ENCODE results near the gene SLCO4A1.
"Not testable (repeated sequence)": the region's sequence is repeated elsewhere in the genome, so short reads cannot be mapped to it uniquely, and the experiment has no call there.

SLCO4A1 gene

GRCh38 chr20:62666736-62667529 is 24.6 kb downstream of the SLCO4A1 start:
- no peak for DNase-seq (ENCODE audit: low read depth)

- DNase-seq (ENCODE audit: low read depth), result no peak
These were observed 25.5 kb downstream of the SLCO4A1 start for GRCh38 chr20:62667530-62668440.

- DNase-seq (ENCODE audit: low read depth), result no peak
These were observed 26.2 kb downstream of the SLCO4A1 start for GRCh38 chr20:62668441-62669027.

GRCh38 chr20:62669249-62669648 is 26.9 kb downstream of the SLCO4A1 start:
- DNase-seq (ENCODE audit: low read depth), result no peak

GRCh38 chr20:62670156-62670555 is 27.9 kb downstream of the SLCO4A1 start:
- no peak for DNase-seq (ENCODE audit: low read depth)

GRCh38 chr20:62670998-62671397 is 28.7 kb downstream of the SLCO4A1 start:
- no peak for DNase-seq (ENCODE audit: low read depth)

GRCh38 chr20:62671765-62672164 is 29.5 kb downstream of the SLCO4A1 start:
- DNase-seq (ENCODE audit: low read depth), result no peak

- no peak for DNase-seq (ENCODE audit: low read depth)
These were observed 32.1 kb downstream of the SLCO4A1 start for GRCh38 chr20:62674370-62674769.

GRCh38 chr20:62675156-62675876 is 33.0 kb downstream of the SLCO4A1 start:
- DNase-seq (ENCODE audit: low read depth), result no peak

GRCh38 chr20:62675877-62676260 is 33.6 kb downstream of the SLCO4A1 start:
- DNase-seq (ENCODE audit: low read depth), result no peak

- DNase-seq (ENCODE audit: low read depth), result no peak
These were observed 34.7 kb downstream of the SLCO4A1 start for GRCh38 chr20:62676976-62677375.

GRCh38 chr20:62677678-62678077 is 35.4 kb downstream of the SLCO4A1 start:
- DNase-seq (ENCODE audit: low read depth), result no peak

- no peak for DNase-seq (ENCODE audit: low read depth)
These were observed 36.2 kb downstream of the SLCO4A1 start for GRCh38 chr20:62678553-62678952.

GRCh38 chr20:62679978-62680589 is 37.8 kb downstream of the SLCO4A1 start:
- DNase-seq (ENCODE audit: low read depth), result no peak

GRCh38 chr20:62682912-62683517 is 40.7 kb downstream of the SLCO4A1 start:
- no peak for DNase-seq (ENCODE audit: low read depth)

- not testable (repeated sequence) for DNase-seq (ENCODE audit: low read depth)
These were observed 41.5 kb downstream of the SLCO4A1 start for GRCh38 chr20:62683660-62684322.

GRCh38 chr20:62684981-62685380 is 42.7 kb downstream of the SLCO4A1 start:
- no peak for DNase-seq (ENCODE audit: low read depth)

GRCh38 chr20:62685781-62686555 is 43.7 kb downstream of the SLCO4A1 start:
- no peak for DNase-seq (ENCODE audit: low read depth)

- DNase-seq (ENCODE audit: low read depth), result no peak
These were observed 44.8 kb downstream of the SLCO4A1 start for GRCh38 chr20:62686869-62687830.
